ENCODE measurements around the gene KRT9. TPM values are rescaled to one million over a fixed set of nuclear protein-coding genes. Genes with fewer than 3 reads are reported as not detected.

KRT9 gene
- total RNA-seq, 1 donor from 2014 or later: not detected

DNA sequence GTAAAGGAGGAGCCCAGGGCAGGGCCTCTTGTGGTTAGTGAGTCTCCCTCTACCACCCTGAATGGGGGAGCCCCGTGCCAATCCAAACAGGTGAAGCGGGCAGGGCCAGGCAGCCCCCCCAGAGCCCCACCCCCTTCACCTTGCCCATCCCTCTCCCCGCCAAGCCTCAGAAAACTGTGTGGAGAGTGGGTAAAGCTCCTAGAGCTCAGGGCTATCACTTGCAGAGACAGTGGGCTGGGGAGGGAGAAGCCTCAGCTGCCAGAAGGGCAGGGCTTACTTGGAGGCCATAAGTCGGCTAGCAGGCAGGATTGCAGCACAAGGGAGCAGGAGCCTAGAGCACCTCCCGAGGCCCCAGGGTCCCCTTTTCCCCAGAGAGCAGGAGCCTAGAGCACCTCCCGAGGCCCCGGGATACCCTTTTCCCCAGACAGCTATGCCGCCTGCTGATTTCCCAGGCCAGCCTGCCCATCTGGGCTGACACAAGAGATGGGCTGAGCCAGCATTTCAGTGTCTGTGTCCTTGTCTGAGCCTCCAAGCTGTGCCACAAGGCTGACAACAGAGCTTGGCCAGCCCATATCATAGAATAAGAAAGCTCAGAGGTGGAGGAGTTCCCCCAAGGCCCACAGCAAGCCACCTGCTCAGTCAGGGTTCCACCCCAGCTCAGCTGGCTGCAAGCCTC, 21.6 kb upstream of the KRT9 start:
- TF ChIP-seq, protein P1, sequence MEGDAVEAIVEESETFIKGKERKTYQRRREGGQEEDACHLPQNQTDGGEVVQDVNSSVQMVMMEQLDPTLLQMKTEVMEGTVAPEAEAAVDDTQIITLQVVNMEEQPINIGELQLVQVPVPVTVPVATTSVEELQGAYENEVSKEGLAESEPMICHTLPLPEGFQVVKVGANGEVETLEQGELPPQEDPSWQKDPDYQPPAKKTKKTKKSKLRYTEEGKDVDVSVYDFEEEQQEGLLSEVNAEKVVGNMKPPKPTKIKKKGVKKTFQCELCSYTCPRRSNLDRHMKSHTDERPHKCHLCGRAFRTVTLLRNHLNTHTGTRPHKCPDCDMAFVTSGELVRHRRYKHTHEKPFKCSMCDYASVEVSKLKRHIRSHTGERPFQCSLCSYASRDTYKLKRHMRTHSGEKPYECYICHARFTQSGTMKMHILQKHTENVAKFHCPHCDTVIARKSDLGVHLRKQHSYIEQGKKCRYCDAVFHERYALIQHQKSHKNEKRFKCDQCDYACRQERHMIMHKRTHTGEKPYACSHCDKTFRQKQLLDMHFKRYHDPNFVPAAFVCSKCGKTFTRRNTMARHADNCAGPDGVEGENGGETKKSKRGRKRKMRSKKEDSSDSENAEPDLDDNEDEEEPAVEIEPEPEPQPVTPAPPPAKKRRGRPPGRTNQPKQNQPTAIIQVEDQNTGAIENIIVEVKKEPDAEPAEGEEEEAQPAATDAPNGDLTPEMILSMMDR (IDR thresholded peaks at IDR 0.05; ENCODE audit: unreplicated experiment): no peak
- Mint-ChIP-seq H3K4me1 (ENCODE audit: low read depth) (no peaks in the 10 kb centered on the region), H3K4me3 (ENCODE audit: low read depth) (no peak overlapping the region), H3K36me3 (ENCODE audit: insufficient read depth) (no peaks in the 10 kb centered on the region), H3K9me3 (ENCODE audit: low read depth) (no peaks in the 10 kb centered on the region), H3K27me3 (peaks cover 30% of the 10 kb centered on the region), H3K27ac (no peak overlapping the region)
- no peak for DNase-seq (ENCODE audit: low spot score, unreplicated experiment)

DNA sequence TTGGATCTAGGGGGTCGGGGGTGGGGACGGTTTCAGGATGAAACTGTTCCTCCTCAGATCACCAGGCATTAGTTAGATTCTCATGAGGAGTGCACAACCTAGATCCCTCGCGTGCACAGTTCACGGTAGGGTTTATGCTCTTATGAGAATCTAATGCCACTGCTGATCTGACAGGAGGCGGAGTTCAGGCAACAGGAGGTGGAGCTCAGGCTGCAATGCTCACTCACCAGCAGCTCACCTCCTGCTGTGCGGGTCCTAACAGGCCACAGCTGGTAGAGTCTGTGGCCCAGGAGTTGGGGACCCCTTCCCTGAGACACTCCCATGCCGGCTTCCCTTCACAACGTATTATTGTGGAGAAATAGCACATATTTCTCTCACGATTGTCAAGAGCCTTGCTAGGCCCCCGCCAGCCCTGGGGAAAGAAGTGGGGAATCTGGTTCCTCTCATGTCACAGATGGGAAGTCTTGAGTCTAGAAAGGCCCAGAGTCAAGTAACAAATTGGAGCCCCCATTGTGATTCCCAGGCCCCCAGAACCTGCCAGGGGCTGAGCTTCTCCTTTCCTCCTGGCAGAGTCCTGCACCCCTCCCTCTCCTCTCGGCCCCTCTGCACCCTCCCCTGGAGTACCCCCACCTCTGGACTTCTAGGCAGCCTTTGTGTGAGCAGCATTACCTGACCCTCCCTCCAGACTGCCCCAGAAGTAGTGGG, 20.9 kb upstream of the KRT9 start:
- Mint-ChIP-seq H3K9me3 (ENCODE audit: low read depth) (no peaks in the 10 kb centered on the region), H3K27ac (no peak overlapping the region), H3K4me3 (ENCODE audit: low read depth) (no peak overlapping the region), H3K4me1 (ENCODE audit: low read depth) (no peaks in the 10 kb centered on the region), H3K27me3 (peaks cover 30% of the 10 kb centered on the region), H3K36me3 (ENCODE audit: insufficient read depth) (no peaks in the 10 kb centered on the region)
- TF ChIP-seq, protein P1 (IDR thresholded peaks at IDR 0.05; ENCODE audit: unreplicated experiment): no peak
- no peak for DNase-seq (ENCODE audit: low spot score, unreplicated experiment)

DNA sequence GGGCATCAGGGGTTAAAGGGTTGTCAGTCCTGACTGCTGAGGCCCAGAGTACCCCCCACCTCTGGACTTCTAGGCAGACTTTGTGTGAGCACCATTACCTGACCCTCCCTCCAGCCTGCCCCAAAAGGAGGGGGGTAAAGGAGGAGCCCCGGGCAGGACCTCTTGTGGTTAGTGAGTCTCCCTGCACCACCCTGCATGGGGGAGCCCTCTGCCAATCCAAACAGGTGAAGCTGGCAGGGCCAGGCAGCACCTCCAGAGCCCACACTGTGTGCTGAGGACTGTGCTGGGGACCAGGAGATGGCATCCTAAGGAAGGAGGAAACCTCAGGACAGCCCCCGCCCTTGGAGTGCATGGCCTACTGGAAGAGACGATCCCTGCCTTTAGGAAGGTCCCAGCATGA, 17.4 kb upstream of the KRT9 start:
- H3K9me3 Mint-ChIP-seq (ENCODE audit: low read depth): no peaks in the 10 kb centered on the region
- DNase-seq (ENCODE audit: low spot score, unreplicated experiment): no peak
- no peak overlapping the region for H3K4me3 Mint-ChIP-seq (ENCODE audit: low read depth)
- H3K4me1 Mint-ChIP-seq (ENCODE audit: low read depth): no peaks in the 10 kb centered on the region
- no peak overlapping the region for H3K27ac Mint-ChIP-seq
- no peaks in the 10 kb centered on the region for H3K36me3 Mint-ChIP-seq (ENCODE audit: insufficient read depth)
- TF ChIP-seq, protein P1 (IDR thresholded peaks at IDR 0.05; ENCODE audit: unreplicated experiment): no peak
- H3K27me3 Mint-ChIP-seq: peaks cover 15% of the 10 kb centered on the region

DNA sequence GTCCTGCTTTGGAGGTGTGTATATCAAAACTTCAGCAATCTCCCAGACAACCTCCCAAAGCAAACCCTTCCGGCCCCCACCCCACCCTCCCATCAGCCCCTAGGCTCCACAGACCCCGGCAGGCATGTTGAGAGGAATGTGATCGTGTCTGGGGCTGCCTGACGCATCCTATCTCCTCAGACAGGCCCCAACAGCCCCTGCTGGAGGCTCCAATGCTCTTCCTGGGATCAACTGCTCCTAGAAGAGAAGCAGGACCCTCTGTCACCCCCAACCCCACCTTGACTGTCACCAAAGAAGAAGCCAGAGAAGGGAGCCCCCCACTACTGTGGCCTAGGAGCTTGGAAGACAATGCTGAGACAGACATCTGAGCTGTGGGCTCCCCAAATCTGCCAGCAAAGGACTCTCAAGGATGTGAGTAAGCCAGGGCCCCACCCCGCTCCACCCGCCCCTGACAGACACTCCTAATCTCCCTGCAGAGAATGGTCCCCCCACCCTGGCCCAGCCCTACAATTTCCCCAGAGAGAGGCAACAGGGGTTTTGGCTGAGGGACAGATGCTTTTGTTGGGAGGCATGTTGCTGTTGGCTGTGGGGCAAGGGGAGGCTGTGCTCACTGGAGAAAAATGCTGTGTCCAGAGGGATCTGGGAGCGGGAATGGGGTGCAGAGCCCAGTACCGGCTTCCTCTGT, 16.4 kb upstream of the KRT9 start:
- Mint-ChIP-seq H3K27ac (no peak overlapping the region), H3K4me3 (ENCODE audit: low read depth) (no peak overlapping the region), H3K4me1 (ENCODE audit: low read depth) (no peaks in the 10 kb centered on the region), H3K27me3 (peaks cover 18% of the 10 kb centered on the region), H3K9me3 (ENCODE audit: low read depth) (no peaks in the 10 kb centered on the region), H3K36me3 (ENCODE audit: insufficient read depth) (no peaks in the 10 kb centered on the region)
- no peak for DNase-seq (ENCODE audit: low spot score, unreplicated experiment)
- TF ChIP-seq, protein P1 (IDR thresholded peaks at IDR 0.05; ENCODE audit: unreplicated experiment): no peak

DNA sequence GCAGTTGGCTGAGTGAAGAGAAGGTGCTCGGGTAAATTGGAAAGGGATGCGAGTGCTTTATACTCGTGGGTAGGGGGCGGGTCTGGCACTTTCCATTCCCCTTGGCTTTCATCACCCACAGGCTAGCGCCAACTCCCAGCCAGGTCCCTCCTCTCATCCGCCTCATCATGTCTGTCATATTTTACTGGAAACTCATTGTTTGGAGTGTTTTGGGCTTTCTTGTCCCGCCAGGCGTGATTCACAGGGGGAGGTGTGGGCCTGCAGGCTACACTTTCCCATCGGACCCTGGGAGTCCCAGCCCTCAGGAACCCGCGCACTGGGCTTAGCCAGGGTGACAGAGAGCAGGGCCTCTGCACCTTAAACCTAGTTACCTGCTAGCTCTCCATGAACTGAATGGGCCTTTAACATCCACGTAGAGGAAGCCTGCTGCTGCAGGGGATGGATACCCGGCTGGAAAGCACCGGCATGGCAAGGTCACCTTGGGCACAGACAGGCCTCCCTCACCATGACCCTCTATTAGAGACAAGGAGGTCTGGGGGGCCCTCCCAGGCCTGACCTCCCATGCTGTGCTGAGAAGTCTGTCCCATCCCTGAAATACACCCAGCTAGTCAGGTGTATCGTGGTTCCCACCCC, 15.1 kb upstream of the KRT9 start, which contains the start of gene KRT14:
Gene KRT14, minus strand, starts transcription at position 33 of the 633 bp plus-strand sequence. CDS start 61 bp downstream, outside the sequence.
- no peak for DNase-seq (ENCODE audit: low spot score, unreplicated experiment)
- H3K9me3 Mint-ChIP-seq (ENCODE audit: low read depth): no peaks in the 10 kb centered on the region
- peaks cover 15% of the 10 kb centered on the region for H3K27me3 Mint-ChIP-seq
- no peak within 1 kb of the TSS for H3K4me3 Mint-ChIP-seq (ENCODE audit: low read depth)
- H3K4me1 Mint-ChIP-seq (ENCODE audit: low read depth): no peaks in the 10 kb centered on the region
- H3K36me3 Mint-ChIP-seq (ENCODE audit: insufficient read depth): no peaks in the 10 kb centered on the region
- H3K27ac Mint-ChIP-seq: no peak within 1 kb of the TSS
- TF ChIP-seq, protein P1 (IDR thresholded peaks at IDR 0.05; ENCODE audit: unreplicated experiment): no peak
